ENCODE results near the gene CCDC34. TPM values are rescaled to one million over a fixed set of nuclear protein-coding genes. Genes with fewer than 3 reads are reported as not detected.

The CCDC34 gene
- total RNA-seq (2021; fragmentation: NEBNext Ultra II Directional; extraction: Animal tissue kit (Norgen Biotek cat#: 25700)) = 10 to 100 TPM in 5 of 6 experiments, 1 to 10 TPM in 1; 7.9 to 18.7 (median 13.9) TPM
- long read RNA-seq, transcript CCDC34-201 (3 exons, 2,109 nt) = major isoform, 6 of 8 reads
- long read RNA-seq, partial matches to known transcripts = 1 of 8 reads
- long read RNA-seq, other reads (novel, unspliced or antisense) = 1 of 8 reads

GRCh38 chr11:27362749-27363575, at the start of gene CCDC34:
Gene CCDC34 (minus strand): TSS chr11:27363215. CDS start chr11:27363194, 21 bp downstream.
- Mint-ChIP-seq H3K9me3 (no peaks in the 10 kb centered on the region), H3K36me3 (ENCODE audit: low read depth) (peaks cover 6% of the 10 kb centered on the region), H3K4me1 (ENCODE audit: low read depth) (peaks cover 27% of the 10 kb centered on the region), H3K4me3 (peak within 1 kb of the TSS; percentile 93), H3K27me3 (ENCODE audit: insufficient read depth) (no peaks in the 10 kb centered on the region), H3K27ac (peak within 1 kb of the TSS; percentile 95)
- DNase-seq = peak; percentile 85
- TF ChIP-seq CTCF (IDR thresholded peaks at IDR 0.05) = no peak

- H3K4me1 Mint-ChIP-seq (ENCODE audit: low read depth) = peaks cover 4% of the 10 kb centered on the region; the same call in 1 of the 2 replicates
- DNase-seq = no peak
- no peak overlapping the region for H3K27ac Mint-ChIP-seq
- no peak overlapping the region for H3K4me3 Mint-ChIP-seq
- H3K9me3 Mint-ChIP-seq = no peaks in the 10 kb centered on the region
- H3K27me3 Mint-ChIP-seq (ENCODE audit: insufficient read depth) = no peaks in the 10 kb centered on the region
- no peaks in the 10 kb centered on the region; the same call in 1 of the 2 replicates for H3K36me3 Mint-ChIP-seq (ENCODE audit: low read depth)
- no peak for TF ChIP-seq CTCF (IDR thresholded peaks at IDR 0.05)
Observed at GRCh38 chr11:27412192-27412691, 49.2 kb upstream of the CCDC34 start.

- peaks cover 2% of the 10 kb centered on the region; the same call in 1 of the 2 replicates for H3K4me1 Mint-ChIP-seq (ENCODE audit: low read depth)
- H3K4me3 Mint-ChIP-seq = no peak overlapping the region
- no peak for DNase-seq
- no peak overlapping the region for H3K27ac Mint-ChIP-seq
- H3K36me3 Mint-ChIP-seq (ENCODE audit: low read depth) = no peaks in the 10 kb centered on the region; the same call in 1 of the 2 replicates
- H3K9me3 Mint-ChIP-seq = no peaks in the 10 kb centered on the region
- H3K27me3 Mint-ChIP-seq (ENCODE audit: insufficient read depth) = no peaks in the 10 kb centered on the region
- no peak for TF ChIP-seq CTCF (IDR thresholded peaks at IDR 0.05)
Observed at GRCh38 chr11:27411328-27411727, 48.3 kb upstream of the CCDC34 start.

- no peaks in the 10 kb centered on the region for H3K27me3 Mint-ChIP-seq (ENCODE audit: insufficient read depth)
- no peak overlapping the region for H3K27ac Mint-ChIP-seq
- DNase-seq = no peak
- H3K4me1 Mint-ChIP-seq (ENCODE audit: low read depth) = no peaks in the 10 kb centered on the region; the same call in 1 of the 2 replicates
- no peaks in the 10 kb centered on the region for H3K9me3 Mint-ChIP-seq
- no peaks in the 10 kb centered on the region; the same call in 1 of the 2 replicates for H3K36me3 Mint-ChIP-seq (ENCODE audit: low read depth)
- H3K4me3 Mint-ChIP-seq = no peak overlapping the region
- no peak for TF ChIP-seq CTCF (IDR thresholded peaks at IDR 0.05)
Observed at GRCh38 chr11:27410272-27410671, 47.3 kb upstream of the CCDC34 start.

GRCh38 chr11:27409742-27410141, 46.7 kb upstream of the CCDC34 start:
- no peaks in the 10 kb centered on the region for H3K4me1 Mint-ChIP-seq (ENCODE audit: low read depth)
- no peaks in the 10 kb centered on the region; the same call in 1 of the 2 replicates for H3K36me3 Mint-ChIP-seq (ENCODE audit: low read depth)
- no peak for TF ChIP-seq CTCF (IDR thresholded peaks at IDR 0.05)
- H3K4me3 Mint-ChIP-seq = no peak overlapping the region
- DNase-seq = no peak
- no peaks in the 10 kb centered on the region for H3K27me3 Mint-ChIP-seq (ENCODE audit: insufficient read depth)
- H3K27ac Mint-ChIP-seq = no peak overlapping the region
- no peaks in the 10 kb centered on the region for H3K9me3 Mint-ChIP-seq
